ENCODE data around the gene TSHZ2. TPM values are rescaled to one million over a fixed set of nuclear protein-coding genes. Genes with fewer than 3 reads are reported as not detected.

Gene TSHZ2
- total and polyA plus RNA-seq, 2 of the 4 experiments (the other 2 are of a cell fraction) = under 0.01 to 0.02 TPM

- TF ChIP-seq SMC3 (IDR thresholded peaks at IDR 0.05; ENCODE audit: low read depth, low read length) (no peak), RFX5 (IDR thresholded peaks at IDR 0.05; ENCODE audit: low read depth, low read length) (no peak), NFE2L2 (IDR thresholded peaks at IDR 0.05; ENCODE audit: low read depth, low read length) (no peak), RCOR1 (IDR thresholded peaks at IDR 0.05; ENCODE audit: insufficient replicate concordance, low read length) (no peak)
Measured at GRCh38 chr20:53332022-53332837, 360.1 kb downstream of the TSHZ2 start (continued).

DNA sequence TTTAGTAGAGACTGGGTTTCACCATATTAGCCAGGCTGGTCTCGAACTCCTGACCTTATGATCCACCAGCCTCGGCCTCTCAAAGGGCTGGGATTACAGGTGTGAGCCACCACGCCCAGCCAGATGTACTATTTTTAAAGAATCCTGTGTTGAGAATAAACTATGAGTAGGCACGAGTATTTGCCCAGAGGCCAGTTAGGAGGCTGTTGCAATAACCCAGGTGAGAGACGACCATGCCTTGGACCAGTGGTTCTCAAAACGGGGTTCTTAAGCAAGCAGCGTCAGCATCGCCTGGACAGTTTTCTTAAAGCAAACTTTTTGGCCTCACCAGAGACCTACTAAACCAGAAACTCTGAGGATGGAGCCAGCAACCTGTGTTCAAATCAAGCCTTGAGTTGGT lies 362.7 kb downstream of the TSHZ2 start:
- in situ Hi-C loops (cut with MboI; ENCODE audit: low sequenced_read_pairs) = no loop called here

More for the DNA sequence above, 362.7 kb downstream of the TSHZ2 start:
- DNase-seq (no peak), ATAC-seq (ENCODE audit: low read depth) (no peak)
- no peak overlapping the region for H3K4me2 ChIP-seq (ENCODE audit: low read depth, low read length)
- H4K20me1 ChIP-seq (ENCODE audit: insufficient read depth, low read length) = no peaks in the 10 kb centered on the region
- WGBS, 2 experiments (ENCODE audit: extremely low coverage in 2 of 2, insufficient read length in 1 of 2) = 86% methylated on average over 2 of the region's 8 CpGs; no CpG with 5 or more reads in 1 of the 2 experiments
- no peak overlapping the region for H2AK5ac ChIP-seq (ENCODE audit: low read depth, low read length)
- dilution Hi-C loops (cut with HindIII; ENCODE audit: low sequenced_read_pairs, unreplicated experiment) = no loop called here
- H4K91ac ChIP-seq (ENCODE audit: insufficient read depth, low read depth, low read length) = no peak overlapping the region
- H2BK20ac ChIP-seq (ENCODE audit: low read depth, low read length) = no peak overlapping the region
- H2BK5ac ChIP-seq (ENCODE audit: low read depth, low read length, poor library complexity, severe bottlenecking) = no peak overlapping the region
- CTCF ChIA-PET = no interaction called here
- H3K56ac ChIP-seq (ENCODE audit: extremely low read depth, insufficient read depth, low read length) = no peak overlapping the region
- no peak overlapping the region for H3K14ac ChIP-seq (replicated peaks; ENCODE audit: low read depth, low read length)
- no TSS peak for BruUV-seq (replicated peaks)
- no peak overlapping the region for H4K5ac ChIP-seq (ENCODE audit: low read depth, low read length)
- intact Hi-C loops (cut with micrococcal nuclease) = no loop called here
- no peak overlapping the region for H4K8ac ChIP-seq (ENCODE audit: low read depth in 2 of 2, low read length in 2 of 2)
- no peaks in the 10 kb centered on the region; the same call in 1 of the 2 replicates for H3K27me3 ChIP-seq (ENCODE audit: control insufficient read depth, insufficient read depth, low read length)
- no peak overlapping the region for H3K27ac ChIP-seq (ENCODE audit: insufficient read depth, low read length)
- H3K79me1 ChIP-seq (ENCODE audit: low read depth in 1 of 2, low read length in 2 of 2) = no peaks in the 10 kb centered on the region
- no peaks in the 10 kb centered on the region for H3K36me3 ChIP-seq (ENCODE audit: control insufficient read depth, insufficient read depth, low read length)
- no peak overlapping the region for H2AK9ac ChIP-seq (replicated peaks; ENCODE audit: low read depth, low read length, poor library complexity)
- no peak overlapping the region for H3K4me3 ChIP-seq (ENCODE audit: insufficient read depth, low read depth, low read length)
- no peak overlapping the region for H2BK120ac ChIP-seq (ENCODE audit: low read depth, low read length)
- no peak overlapping the region for H3K9ac ChIP-seq (ENCODE audit: low read depth, low read length)
- no peaks in the 10 kb centered on the region; the same call in 1 of the 2 replicates for H3K4me1 ChIP-seq (ENCODE audit: control insufficient read depth, insufficient read depth, low read length)
- H3K9me1 ChIP-seq (ENCODE audit: insufficient read depth, low read length) = no peaks in the 10 kb centered on the region; the same call in 1 of the 2 replicates
- no peak overlapping the region for H2BK15ac ChIP-seq (ENCODE audit: low read depth, low read length)
- H3K18ac ChIP-seq (ENCODE audit: low read depth, low read length) = no peak overlapping the region
- H2AFZ ChIP-seq (replicated peaks; ENCODE audit: low read length, poor library complexity) = no peak overlapping the region
- no peak overlapping the region for H3K4ac ChIP-seq (ENCODE audit: low read depth, low read length)
- POLR2A ChIA-PET (ENCODE audit: unreplicated experiment) = no interaction called here
- no peak overlapping the region for H3K23ac ChIP-seq (ENCODE audit: low read depth, low read length)
- TF ChIP-seq MAZ (IDR thresholded peaks at IDR 0.05; ENCODE audit: borderline replicate concordance, low read depth, low read length) (no peak), FOS (IDR thresholded peaks at IDR 0.05; ENCODE audit: low read depth, low read length) (no peak), CHD1 (IDR thresholded peaks at IDR 0.05; ENCODE audit: low read depth, low read length) (no peak), RCOR1 (IDR thresholded peaks at IDR 0.05; ENCODE audit: insufficient replicate concordance, low read length) (no peak), SMC3 (IDR thresholded peaks at IDR 0.05; ENCODE audit: low read depth, low read length) (no peak), POLR2A (IDR thresholded peaks at IDR 0.05; ENCODE audit: low read depth, low read length) (no peak), CEBPB (IDR thresholded peaks at IDR 0.05; ENCODE audit: low read depth, low read length) (no peak)
- TF ChIP-seq, protein P1, sequence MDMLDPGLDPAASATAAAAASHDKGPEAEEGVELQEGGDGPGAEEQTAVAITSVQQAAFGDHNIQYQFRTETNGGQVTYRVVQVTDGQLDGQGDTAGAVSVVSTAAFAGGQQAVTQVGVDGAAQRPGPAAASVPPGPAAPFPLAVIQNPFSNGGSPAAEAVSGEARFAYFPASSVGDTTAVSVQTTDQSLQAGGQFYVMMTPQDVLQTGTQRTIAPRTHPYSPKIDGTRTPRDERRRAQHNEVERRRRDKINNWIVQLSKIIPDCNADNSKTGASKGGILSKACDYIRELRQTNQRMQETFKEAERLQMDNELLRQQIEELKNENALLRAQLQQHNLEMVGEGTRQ (IDR thresholded peaks at IDR 0.05; ENCODE audit: low read depth, low read length) = no peak
- TF ChIP-seq, protein P2, sequence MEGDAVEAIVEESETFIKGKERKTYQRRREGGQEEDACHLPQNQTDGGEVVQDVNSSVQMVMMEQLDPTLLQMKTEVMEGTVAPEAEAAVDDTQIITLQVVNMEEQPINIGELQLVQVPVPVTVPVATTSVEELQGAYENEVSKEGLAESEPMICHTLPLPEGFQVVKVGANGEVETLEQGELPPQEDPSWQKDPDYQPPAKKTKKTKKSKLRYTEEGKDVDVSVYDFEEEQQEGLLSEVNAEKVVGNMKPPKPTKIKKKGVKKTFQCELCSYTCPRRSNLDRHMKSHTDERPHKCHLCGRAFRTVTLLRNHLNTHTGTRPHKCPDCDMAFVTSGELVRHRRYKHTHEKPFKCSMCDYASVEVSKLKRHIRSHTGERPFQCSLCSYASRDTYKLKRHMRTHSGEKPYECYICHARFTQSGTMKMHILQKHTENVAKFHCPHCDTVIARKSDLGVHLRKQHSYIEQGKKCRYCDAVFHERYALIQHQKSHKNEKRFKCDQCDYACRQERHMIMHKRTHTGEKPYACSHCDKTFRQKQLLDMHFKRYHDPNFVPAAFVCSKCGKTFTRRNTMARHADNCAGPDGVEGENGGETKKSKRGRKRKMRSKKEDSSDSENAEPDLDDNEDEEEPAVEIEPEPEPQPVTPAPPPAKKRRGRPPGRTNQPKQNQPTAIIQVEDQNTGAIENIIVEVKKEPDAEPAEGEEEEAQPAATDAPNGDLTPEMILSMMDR (conservative IDR thresholded peaks at IDR 0.05; ENCODE audit: low read depth, low read length) = no peak
- H3K9me3 ChIP-seq (ENCODE audit: control insufficient read depth, insufficient read depth, low read length) = no peaks in the 10 kb centered on the region

Data from IMR-90 (cell line).